ENCODE data around the gene FGGY. TPM values are rescaled to one million over a fixed set of nuclear protein-coding genes. Genes with fewer than 3 reads are reported as not detected.

Gene FGGY
- total RNA-seq, 1 donor from 2014 or later: 12.6 TPM

- TF ChIP-seq CTCF (conservative IDR thresholded peaks at IDR 0.05): no peak
- no peak for DNase-seq (ENCODE audit: extremely low spot score, unreplicated experiment)
- Mint-ChIP-seq H3K4me3 (no peak overlapping the region), H3K27me3 (no peaks in the 10 kb centered on the region), H3K4me1 (ENCODE audit: unreplicated experiment) (peaks cover 37% of the 10 kb centered on the region), H3K27ac (no peak overlapping the region), H3K36me3 (peaks cover 3% of the 10 kb centered on the region), H3K9me3 (peaks cover 5% of the 10 kb centered on the region)
These were observed 94.6 kb downstream of the FGGY start for GRCh38 chr1:59391212-59392179.

GRCh38 chr1:59393211-59394180 is 96.6 kb downstream of the FGGY start:
- TF ChIP-seq CTCF (conservative IDR thresholded peaks at IDR 0.05): no peak
- peaks cover 47% of the 10 kb centered on the region for H3K4me1 Mint-ChIP-seq (ENCODE audit: unreplicated experiment)
- H3K27ac Mint-ChIP-seq: peak overlapping the region; percentile 78
- no peak for DNase-seq (ENCODE audit: extremely low spot score, unreplicated experiment)
- peak overlapping the region; percentile 72 for H3K4me3 Mint-ChIP-seq
- H3K9me3 Mint-ChIP-seq: peaks cover 5% of the 10 kb centered on the region
- no peaks in the 10 kb centered on the region for H3K36me3 Mint-ChIP-seq
- H3K27me3 Mint-ChIP-seq: no peaks in the 10 kb centered on the region

- H3K9me3 Mint-ChIP-seq: no peaks in the 10 kb centered on the region
- peaks cover 42% of the 10 kb centered on the region for H3K4me1 Mint-ChIP-seq (ENCODE audit: unreplicated experiment)
- H3K27ac Mint-ChIP-seq: peak overlapping the region; percentile 25
These were observed 98.0 kb downstream of the FGGY start for GRCh38 chr1:59394706-59395425.

GRCh38 chr1:59396387-59396786 is 99.5 kb downstream of the FGGY start:
- Mint-ChIP-seq H3K27me3 (no peaks in the 10 kb centered on the region), H3K4me1 (ENCODE audit: unreplicated experiment) (peaks cover 44% of the 10 kb centered on the region), H3K9me3 (peaks cover 3% of the 10 kb centered on the region), H3K4me3 (no peak overlapping the region), H3K27ac (no peak overlapping the region), H3K36me3 (peaks cover under 1% of the 10 kb centered on the region)
- no peak for DNase-seq (ENCODE audit: extremely low spot score, unreplicated experiment)
- no peak for TF ChIP-seq CTCF (conservative IDR thresholded peaks at IDR 0.05)

More at GRCh38 chr1:59394706-59395425, 98.0 kb downstream of the FGGY start:
- Mint-ChIP-seq H3K36me3 (no peaks in the 10 kb centered on the region), H3K4me3 (no peak overlapping the region), H3K27me3 (no peaks in the 10 kb centered on the region)
- no peak for TF ChIP-seq CTCF (conservative IDR thresholded peaks at IDR 0.05)
- no peak for DNase-seq (ENCODE audit: extremely low spot score, unreplicated experiment)

Data from type B pancreatic cell (in vitro differentiated cells).